Hematopoietic multipotent progenitor cell treated with erythropoietin and hydrocortisone succinate and interleukin-3 and kit ligand, for 6 days (in vitro differentiated cells): ENCODE data around the gene PSTK.

Source experiments
- DNase-seq: peaks from one replicate; pipeline ENCODE4 v3.0.0-alpha.2; 2015

Gene PSTK

DNA sequence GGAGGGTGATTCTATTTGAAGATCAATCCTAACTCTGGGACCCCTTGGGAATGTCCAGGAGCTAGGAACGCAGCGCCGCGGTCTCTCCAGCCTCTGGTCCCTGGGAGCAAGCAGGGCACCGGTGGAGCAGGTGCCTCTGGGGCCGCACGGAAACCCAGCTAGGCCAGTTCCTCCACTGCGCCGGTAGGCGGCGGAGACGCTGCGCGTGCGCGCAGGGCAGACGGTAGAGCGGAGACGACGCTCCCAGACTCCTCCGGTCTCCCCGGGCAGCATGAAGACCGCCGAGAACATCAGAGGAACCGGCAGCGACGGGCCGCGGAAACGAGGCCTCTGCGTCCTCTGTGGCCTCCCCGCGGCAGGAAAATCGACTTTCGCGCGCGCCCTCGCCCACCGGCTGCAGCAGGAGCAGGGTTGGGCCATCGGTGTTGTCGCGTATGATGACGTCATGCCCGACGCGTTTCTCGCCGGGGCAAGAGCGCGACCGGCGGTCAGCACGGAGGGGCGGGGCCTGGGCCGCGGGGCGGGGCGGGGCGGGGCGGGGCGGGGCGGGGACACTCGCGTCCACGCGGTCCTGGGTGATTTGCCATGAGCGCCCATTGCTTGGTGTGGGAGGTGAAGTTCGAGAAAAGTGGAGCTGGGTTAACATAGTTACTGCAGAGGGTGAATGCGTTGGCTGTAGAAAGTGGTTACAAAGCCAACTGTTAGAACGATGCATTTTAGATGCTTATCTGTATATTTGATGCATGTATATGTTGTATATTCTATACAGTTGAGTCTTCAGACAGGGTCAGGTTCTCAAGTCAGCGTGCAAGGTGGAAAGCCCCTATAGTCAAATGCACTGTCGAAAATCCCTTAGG, at the start of gene PSTK:
Gene PSTK (plus strand): TSS at position 193 of the 857 bp plus-strand sequence. CDS start 79 bp downstream, at position 272.
- DNase-seq: peak; percentile 93

DNA sequence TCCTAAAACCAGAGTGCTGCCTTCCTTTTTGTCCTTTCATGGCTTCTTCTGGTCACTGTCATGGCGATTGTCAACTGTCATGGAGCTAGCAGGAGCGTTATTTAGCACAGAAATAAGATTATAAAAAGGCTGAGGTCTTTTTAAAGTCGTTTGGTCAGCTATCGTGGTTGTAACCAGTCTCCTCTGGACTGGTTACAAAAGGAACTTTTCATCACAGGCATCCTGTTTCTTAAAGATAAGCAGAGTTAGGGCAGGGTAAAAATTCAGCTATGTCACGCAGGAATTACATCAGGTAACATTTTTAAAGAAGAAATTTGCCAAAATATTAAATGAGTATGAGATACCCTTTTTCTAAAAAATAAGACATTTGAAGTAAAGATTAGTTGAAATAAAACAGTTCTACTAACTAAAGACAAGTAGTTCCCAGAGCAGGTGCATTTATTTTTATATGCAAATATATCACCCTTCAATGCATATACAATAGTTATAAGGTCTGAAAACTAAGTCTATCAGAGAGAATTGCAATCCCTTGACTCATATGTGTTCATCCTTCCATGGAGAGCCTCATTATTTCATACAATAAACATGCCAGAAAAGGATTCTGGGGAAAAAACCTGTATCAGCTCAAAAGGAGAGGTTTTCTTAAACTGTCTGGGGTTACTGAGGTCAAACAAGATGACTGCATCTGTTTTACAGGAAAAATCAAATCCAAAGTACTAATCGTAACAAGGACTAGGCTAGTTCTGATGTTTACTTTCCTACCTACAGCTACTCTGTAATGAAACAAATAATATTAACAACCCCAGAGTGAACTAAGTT, 48.9 kb upstream of the PSTK start:
- peak; percentile 94 for DNase-seq

GRCh38 chr10:122939133-122939855, 40.9 kb upstream of the PSTK start:
- no peak for DNase-seq

GRCh38 chr10:122939856-122940543, 40.2 kb upstream of the PSTK start:
- DNase-seq: peak; percentile 52

DNA sequence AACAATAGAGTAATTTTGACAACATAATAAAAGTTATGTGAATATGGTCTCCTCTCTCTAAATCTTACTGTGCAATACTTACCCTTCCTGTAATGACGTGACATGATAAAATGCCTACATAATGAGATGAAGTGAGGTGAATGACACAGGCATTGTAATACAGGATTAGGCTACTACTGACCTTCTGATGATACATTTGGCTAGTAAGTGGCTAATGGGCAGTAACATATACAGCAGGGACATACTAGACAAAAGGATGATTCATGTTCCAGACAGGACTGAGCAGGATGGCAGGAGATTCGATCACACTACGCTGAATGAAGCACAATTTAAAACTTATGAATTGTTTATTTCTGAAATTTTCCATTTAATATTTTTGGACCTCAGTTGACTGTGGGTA, 30.9 kb upstream of the PSTK start:
- DNase-seq: no peak

GRCh38 chr10:122953902-122954730, 26.1 kb upstream of the PSTK start, which contains the start of gene C10orf88:
TSS of gene C10orf88 (minus strand) at chr10:122954227. CDS start at chr10:122954178, 49 bp downstream.
- peak; percentile 99 for DNase-seq

- DNase-seq: no peak
Observed at GRCh38 chr10:122954731-122955050, 25.5 kb upstream of the PSTK start.

- no peak for DNase-seq
Observed at GRCh38 chr10:122955892-122956291, 24.3 kb upstream of the PSTK start.

GRCh38 chr10:122957474-122957873, 22.7 kb upstream of the PSTK start:
- no peak for DNase-seq

GRCh38 chr10:122962405-122962804, 17.8 kb upstream of the PSTK start:
- no peak for DNase-seq

DNA sequence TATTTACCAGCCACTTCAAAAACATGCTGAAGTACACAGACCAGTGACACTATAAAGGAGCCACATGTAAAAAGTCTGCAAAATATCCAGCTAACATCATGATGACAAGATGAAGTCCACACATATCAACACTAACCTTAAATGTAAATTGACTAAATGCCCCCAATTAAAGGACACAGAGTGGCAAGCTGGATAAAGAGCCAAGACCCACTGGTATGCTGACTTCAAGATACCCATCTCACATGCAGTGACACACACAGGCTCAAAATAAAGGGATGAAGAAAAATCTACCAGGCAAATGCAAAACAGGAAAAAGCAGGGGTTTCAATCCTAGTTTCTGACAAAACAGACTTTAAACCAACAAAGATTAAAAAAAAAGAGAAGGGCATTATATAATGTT, 13.3 kb upstream of the PSTK start:
- DNase-seq: no peak

DNA sequence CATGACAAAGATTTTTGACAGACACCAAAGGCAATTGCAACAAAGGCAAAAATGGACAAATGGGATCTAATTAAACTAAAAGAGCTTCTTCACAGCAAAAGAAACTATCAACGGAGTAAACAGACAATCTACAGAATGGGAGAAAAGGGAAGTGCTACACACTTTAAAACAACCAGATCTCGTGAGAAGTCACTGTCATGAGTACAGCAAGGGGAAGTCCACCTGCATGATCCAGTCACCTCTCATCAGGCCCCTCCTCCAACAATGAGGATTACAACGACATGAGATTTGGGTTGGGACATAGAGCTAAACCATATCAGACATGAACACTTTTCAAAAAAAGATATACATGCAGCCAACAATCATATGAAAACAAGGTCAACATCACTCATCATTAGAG, 11.5 kb upstream of the PSTK start:
- DNase-seq: no peak

GRCh38 chr10:122974023-122974422, 6.2 kb upstream of the PSTK start:
- no peak for DNase-seq

DNA sequence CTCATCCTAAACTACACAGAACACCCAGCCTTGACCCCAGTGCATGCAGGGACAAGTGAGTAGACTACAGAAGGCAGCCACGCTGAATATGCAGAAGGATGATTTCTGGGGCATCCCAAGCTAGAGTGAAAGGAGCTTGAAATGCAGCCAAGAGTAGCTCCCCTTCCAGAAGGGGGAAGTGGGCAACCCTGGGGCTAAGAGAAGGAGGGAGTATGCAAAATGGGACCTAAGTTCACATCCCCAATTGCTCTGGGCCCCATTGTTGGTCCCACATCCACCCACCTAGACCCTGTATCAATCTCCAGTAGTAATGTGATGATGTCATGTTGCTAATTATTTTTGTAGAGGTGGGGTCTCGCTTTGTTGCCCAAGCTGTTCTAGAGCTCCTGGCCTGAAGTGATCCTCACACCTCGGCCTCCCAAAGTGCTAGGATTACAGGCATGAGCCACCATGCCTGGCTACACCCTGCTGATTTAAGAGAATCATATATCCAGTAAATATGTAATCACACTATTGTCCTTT, 5.6 kb upstream of the PSTK start:
- no peak for DNase-seq

GRCh38 chr10:122981066-122981464, 864 bp downstream of the PSTK start:
- peak; percentile 75 for DNase-seq

DNA sequence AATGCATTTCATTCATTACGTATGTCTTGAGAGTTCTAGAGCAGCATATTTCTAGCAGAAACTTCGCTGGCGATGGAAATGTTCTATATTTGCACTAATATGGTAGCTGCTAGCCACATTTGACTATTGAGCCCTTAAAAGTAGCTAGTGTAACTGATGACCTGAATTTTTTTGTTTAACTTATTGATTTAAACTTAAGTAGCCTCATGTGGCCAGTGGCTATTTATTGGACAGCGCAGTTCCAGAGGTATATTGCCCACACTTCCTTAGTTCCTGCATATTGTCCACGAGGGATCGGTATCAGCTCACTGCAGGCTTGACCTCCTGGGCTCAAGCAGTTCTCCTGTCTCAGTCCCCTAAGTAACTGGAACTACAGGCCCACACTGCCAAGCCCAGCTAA, 3.7 kb downstream of the PSTK start:
- no peak for DNase-seq

DNA sequence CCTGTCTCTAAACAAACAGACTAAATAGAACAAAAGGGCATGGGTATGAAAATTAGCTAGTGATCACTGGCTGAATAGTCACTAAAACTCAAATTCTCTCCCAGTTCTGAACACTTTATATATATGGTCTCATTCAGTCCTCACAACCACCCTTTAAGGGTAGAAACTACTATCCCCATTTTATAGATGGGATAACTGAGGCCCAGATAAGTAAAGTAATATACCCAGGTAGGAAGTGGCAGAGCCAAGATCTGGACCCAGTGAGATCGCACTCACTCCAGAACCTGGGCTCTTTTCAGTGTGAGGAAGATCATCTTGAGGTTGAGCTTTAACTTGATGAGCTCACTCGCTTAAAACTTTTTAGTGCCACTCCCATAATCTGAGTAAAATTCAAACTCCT, 4.5 kb downstream of the PSTK start:
- DNase-seq: no peak

GRCh38 chr10:122986335-122986734, 6.1 kb downstream of the PSTK start:
- no peak for DNase-seq

- DNase-seq: no peak
Observed at GRCh38 chr10:122988501-122988900, 8.3 kb downstream of the PSTK start.

DNA sequence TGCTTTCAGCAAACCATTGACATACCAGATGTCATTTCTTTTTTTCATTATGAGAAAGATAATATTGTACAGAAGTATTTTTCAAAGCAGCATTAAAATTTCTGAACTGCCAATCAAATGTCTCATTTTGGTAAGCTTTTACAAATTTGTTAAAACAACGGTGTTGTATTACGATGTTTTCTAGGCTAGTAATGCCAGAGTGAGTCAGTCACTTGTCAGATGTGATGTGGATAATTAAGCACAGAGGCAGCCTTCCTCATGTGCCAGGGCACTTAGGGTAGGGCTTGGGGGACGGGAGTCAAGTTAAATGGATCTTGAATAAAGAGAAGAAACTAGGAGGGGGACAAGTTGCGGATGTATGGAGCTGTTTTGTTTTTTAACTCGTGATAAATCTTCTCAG, 10.1 kb downstream of the PSTK start:
- no peak for DNase-seq

- DNase-seq: no peak
Observed at GRCh38 chr10:122992031-122992585, 11.9 kb downstream of the PSTK start.
